Ovary (tissue), 3 donors: ENCODE data around the gene RAP1GAP2.

Experiments
- EP300 ChIP-seq: sonication (generic); formaldehyde crosslinking; IDR thresholded peaks from one replicate; pipeline ENCODE4 v1.6.1; 2017; ENCODE audit warnings: antibody characterized with exemption
- POLR2A ChIP-seq: fragments of 450-650 bp; IDR thresholded peaks from one replicate; pipeline ENCODE4 v1.6.1; 2017; ENCODE audit warnings: antibody characterized with exemption, mild to moderate bottlenecking, moderate library complexity
- TF ChIP-seq, protein P1 (sequence below), 3 donors: fragments of 450-650 bp in 2 of 3; fragments of 200-600 bp in 1 of 3; IDR thresholded peaks; one replicate each; pipeline versions ENCODE4 v1.5.1 to v1.8.0; 2016 to 2022; ENCODE audit warnings: antibody characterized with exemption in 3 of 3, mild to moderate bottlenecking in 1 of 3
- donor health status: DM: no; HTN: no; CAD: no.

- TF ChIP-seq, protein P1, sequence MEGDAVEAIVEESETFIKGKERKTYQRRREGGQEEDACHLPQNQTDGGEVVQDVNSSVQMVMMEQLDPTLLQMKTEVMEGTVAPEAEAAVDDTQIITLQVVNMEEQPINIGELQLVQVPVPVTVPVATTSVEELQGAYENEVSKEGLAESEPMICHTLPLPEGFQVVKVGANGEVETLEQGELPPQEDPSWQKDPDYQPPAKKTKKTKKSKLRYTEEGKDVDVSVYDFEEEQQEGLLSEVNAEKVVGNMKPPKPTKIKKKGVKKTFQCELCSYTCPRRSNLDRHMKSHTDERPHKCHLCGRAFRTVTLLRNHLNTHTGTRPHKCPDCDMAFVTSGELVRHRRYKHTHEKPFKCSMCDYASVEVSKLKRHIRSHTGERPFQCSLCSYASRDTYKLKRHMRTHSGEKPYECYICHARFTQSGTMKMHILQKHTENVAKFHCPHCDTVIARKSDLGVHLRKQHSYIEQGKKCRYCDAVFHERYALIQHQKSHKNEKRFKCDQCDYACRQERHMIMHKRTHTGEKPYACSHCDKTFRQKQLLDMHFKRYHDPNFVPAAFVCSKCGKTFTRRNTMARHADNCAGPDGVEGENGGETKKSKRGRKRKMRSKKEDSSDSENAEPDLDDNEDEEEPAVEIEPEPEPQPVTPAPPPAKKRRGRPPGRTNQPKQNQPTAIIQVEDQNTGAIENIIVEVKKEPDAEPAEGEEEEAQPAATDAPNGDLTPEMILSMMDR (IDR thresholded peaks at IDR 0.05): no peak
- no peak for TF ChIP-seq POLR2A
- TF ChIP-seq EP300: no peak
Observed at GRCh38 chr17:2957631-2958286, 161.5 kb downstream of the RAP1GAP2 start.
